Vagina (tissue), 2 donors: Measurements from ENCODE around the gene ADGRL3.

ENCODE experiments used
- POLR2A ChIP-seq, 2 donors: fragments of 450-650 bp; IDR thresholded peaks; one replicate each; pipeline ENCODE4 v1.6.1; 2017; ENCODE audit warnings: antibody characterized with exemption in 2 of 2, mild to moderate bottlenecking in 2 of 2, moderate library complexity in 2 of 2
- TF ChIP-seq, protein P1 (sequence below), 3 experiments: fragments of 450-650 bp in 2 of 3; fragments of 200-600 bp in 1 of 3; sonication (generic) in 1 of 3; IDR thresholded peaks; one replicate each; pipeline ENCODE4 v1.5.1; 2017 to 2019; ENCODE audit warnings: antibody characterized with exemption in 3 of 3, mild to moderate bottlenecking in 2 of 3, moderate library complexity in 2 of 3

DNA sequence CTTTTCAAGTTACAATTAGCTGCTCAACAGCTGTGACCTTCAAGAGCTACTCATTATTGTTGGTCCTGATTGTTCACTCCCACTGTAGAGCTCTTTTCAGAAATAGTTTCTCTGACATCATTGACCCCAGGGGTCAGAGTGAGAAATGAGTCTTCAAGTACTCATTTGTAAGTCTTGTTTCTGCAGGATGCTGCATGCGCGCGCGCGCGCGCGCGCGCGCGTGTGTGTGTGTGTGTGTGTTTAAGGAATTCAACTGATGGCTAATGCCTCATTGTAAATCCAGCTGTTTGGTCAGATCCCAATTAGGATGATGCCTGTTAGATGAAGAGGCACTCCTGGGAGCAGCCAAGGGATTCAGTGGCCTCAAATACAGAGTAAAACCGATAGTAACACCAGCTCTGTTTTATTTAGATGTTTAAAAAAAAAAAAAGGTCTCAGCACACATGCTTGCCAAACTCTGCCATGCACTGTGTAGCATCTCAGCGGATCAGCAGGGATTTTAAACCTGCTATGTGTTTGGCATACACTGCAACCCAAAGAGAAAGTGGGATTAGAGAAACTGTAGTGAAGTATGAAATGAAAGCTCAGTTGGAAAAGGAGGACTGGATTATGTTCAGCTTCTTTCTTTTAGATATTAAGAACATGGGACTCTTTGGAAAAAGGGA lies 332.3 kb downstream of the ADGRL3 start:
- TF ChIP-seq POLR2A (IDR thresholded peaks at IDR 0.05), result no peak
- TF ChIP-seq, protein P1, sequence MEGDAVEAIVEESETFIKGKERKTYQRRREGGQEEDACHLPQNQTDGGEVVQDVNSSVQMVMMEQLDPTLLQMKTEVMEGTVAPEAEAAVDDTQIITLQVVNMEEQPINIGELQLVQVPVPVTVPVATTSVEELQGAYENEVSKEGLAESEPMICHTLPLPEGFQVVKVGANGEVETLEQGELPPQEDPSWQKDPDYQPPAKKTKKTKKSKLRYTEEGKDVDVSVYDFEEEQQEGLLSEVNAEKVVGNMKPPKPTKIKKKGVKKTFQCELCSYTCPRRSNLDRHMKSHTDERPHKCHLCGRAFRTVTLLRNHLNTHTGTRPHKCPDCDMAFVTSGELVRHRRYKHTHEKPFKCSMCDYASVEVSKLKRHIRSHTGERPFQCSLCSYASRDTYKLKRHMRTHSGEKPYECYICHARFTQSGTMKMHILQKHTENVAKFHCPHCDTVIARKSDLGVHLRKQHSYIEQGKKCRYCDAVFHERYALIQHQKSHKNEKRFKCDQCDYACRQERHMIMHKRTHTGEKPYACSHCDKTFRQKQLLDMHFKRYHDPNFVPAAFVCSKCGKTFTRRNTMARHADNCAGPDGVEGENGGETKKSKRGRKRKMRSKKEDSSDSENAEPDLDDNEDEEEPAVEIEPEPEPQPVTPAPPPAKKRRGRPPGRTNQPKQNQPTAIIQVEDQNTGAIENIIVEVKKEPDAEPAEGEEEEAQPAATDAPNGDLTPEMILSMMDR (IDR thresholded peaks at IDR 0.05), result no peak
